ENCODE data around the gene SHISA2. TPM values are rescaled to one million over a fixed set of nuclear protein-coding genes. Genes with fewer than 3 reads are reported as not detected.

The SHISA2 gene
- total and polyA plus RNA-seq, 2 of the 13 experiments (the other 11 are each of a cell fraction or from before 2014, with no cell fraction given) = not detected

DNA sequence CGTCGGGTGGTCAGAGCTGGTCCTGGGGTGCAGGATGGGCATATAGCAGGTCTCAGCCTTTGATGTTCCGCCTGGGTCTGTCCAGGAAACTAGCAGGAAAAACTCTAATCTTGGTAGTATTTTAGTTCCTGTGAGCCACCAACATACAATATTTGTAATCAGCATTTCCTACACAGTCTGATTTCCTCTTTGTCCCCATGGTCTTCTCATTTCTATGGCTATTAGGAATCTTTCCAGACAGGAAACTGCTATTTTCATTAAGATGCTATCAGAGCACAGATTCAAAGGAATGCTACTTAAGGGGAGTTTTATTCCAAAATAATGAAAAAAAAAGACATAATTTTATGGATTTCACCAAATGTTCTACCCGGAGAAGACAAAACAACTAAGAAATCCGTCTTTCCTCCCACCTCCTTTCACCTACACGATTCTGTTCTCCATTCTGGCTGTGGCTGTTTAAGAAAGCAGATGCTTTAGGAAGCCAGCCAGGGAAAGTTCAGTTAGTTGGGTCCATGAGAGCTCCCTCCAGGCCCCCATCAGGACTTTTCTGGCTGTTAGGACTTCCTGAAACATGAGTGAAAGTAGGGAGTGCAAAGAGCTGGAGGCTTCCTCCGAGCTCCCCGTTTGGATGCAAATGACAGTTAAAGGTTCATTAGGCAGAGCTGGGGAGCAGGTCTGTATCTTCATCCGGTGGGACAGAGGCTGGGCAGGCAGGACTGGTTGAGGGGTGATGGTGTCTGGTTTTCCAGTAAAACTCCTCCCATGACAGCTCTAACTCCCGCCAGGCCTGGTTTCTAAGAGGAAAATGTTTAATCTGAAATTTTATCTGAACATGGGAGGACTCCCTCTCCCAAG lies 36.3 kb downstream of the SHISA2 start:
- no peaks in the 10 kb centered on the region for H3K9me3 ChIP-seq (ENCODE audit: low read length)
- TF ChIP-seq SP1 (IDR thresholded peaks at IDR 0.05) = no peak
- TF ChIP-seq SP1 (CRISPR knock-in tag; IDR thresholded peaks at IDR 0.05) = no peak
- TF ChIP-seq ZNF614 (CRISPR knock-in tag; IDR thresholded peaks at IDR 0.05; ENCODE audit: borderline replicate concordance) = no peak
- TF ChIP-seq, protein P1, sequence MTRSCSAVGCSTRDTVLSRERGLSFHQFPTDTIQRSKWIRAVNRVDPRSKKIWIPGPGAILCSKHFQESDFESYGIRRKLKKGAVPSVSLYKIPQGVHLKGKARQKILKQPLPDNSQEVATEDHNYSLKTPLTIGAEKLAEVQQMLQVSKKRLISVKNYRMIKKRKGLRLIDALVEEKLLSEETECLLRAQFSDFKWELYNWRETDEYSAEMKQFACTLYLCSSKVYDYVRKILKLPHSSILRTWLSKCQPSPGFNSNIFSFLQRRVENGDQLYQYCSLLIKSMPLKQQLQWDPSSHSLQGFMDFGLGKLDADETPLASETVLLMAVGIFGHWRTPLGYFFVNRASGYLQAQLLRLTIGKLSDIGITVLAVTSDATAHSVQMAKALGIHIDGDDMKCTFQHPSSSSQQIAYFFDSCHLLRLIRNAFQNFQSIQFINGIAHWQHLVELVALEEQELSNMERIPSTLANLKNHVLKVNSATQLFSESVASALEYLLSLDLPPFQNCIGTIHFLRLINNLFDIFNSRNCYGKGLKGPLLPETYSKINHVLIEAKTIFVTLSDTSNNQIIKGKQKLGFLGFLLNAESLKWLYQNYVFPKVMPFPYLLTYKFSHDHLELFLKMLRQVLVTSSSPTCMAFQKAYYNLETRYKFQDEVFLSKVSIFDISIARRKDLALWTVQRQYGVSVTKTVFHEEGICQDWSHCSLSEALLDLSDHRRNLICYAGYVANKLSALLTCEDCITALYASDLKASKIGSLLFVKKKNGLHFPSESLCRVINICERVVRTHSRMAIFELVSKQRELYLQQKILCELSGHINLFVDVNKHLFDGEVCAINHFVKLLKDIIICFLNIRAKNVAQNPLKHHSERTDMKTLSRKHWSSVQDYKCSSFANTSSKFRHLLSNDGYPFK (CRISPR knock-in tag; IDR thresholded peaks at IDR 0.05; ENCODE audit: borderline replicate concordance) = no peak
- TF ChIP-seq EP300 (IDR thresholded peaks at IDR 0.05; ENCODE audit: low read depth in 2 of 2, low read length in 2 of 2) = no peak
- no peak for TF ChIP-seq EP300 (CRISPR knock-in tag; IDR thresholded peaks at IDR 0.05; ENCODE audit: borderline replicate concordance)
- no peak for TF ChIP-seq MAZ (IDR thresholded peaks at IDR 0.05; ENCODE audit: borderline replicate concordance, low read depth, low read length)
- TF ChIP-seq MAZ (CRISPR knock-in tag; IDR thresholded peaks at IDR 0.05; ENCODE audit: low read depth) = no peak
- no peak for TF ChIP-seq PTBP1 (IDR thresholded peaks at IDR 0.05; ENCODE audit: low read depth, low read length, poor library complexity, severe bottlenecking)
- TF ChIP-seq FOSL2 (CRISPR knock-in tag; IDR thresholded peaks at IDR 0.05) = no peak
- no peak for TF ChIP-seq RXRB (CRISPR knock-in tag; IDR thresholded peaks at IDR 0.05; ENCODE audit: borderline replicate concordance)
- no peak for TF ChIP-seq ELF3 (CRISPR knock-in tag; IDR thresholded peaks at IDR 0.05)
- TF ChIP-seq, protein P2, sequence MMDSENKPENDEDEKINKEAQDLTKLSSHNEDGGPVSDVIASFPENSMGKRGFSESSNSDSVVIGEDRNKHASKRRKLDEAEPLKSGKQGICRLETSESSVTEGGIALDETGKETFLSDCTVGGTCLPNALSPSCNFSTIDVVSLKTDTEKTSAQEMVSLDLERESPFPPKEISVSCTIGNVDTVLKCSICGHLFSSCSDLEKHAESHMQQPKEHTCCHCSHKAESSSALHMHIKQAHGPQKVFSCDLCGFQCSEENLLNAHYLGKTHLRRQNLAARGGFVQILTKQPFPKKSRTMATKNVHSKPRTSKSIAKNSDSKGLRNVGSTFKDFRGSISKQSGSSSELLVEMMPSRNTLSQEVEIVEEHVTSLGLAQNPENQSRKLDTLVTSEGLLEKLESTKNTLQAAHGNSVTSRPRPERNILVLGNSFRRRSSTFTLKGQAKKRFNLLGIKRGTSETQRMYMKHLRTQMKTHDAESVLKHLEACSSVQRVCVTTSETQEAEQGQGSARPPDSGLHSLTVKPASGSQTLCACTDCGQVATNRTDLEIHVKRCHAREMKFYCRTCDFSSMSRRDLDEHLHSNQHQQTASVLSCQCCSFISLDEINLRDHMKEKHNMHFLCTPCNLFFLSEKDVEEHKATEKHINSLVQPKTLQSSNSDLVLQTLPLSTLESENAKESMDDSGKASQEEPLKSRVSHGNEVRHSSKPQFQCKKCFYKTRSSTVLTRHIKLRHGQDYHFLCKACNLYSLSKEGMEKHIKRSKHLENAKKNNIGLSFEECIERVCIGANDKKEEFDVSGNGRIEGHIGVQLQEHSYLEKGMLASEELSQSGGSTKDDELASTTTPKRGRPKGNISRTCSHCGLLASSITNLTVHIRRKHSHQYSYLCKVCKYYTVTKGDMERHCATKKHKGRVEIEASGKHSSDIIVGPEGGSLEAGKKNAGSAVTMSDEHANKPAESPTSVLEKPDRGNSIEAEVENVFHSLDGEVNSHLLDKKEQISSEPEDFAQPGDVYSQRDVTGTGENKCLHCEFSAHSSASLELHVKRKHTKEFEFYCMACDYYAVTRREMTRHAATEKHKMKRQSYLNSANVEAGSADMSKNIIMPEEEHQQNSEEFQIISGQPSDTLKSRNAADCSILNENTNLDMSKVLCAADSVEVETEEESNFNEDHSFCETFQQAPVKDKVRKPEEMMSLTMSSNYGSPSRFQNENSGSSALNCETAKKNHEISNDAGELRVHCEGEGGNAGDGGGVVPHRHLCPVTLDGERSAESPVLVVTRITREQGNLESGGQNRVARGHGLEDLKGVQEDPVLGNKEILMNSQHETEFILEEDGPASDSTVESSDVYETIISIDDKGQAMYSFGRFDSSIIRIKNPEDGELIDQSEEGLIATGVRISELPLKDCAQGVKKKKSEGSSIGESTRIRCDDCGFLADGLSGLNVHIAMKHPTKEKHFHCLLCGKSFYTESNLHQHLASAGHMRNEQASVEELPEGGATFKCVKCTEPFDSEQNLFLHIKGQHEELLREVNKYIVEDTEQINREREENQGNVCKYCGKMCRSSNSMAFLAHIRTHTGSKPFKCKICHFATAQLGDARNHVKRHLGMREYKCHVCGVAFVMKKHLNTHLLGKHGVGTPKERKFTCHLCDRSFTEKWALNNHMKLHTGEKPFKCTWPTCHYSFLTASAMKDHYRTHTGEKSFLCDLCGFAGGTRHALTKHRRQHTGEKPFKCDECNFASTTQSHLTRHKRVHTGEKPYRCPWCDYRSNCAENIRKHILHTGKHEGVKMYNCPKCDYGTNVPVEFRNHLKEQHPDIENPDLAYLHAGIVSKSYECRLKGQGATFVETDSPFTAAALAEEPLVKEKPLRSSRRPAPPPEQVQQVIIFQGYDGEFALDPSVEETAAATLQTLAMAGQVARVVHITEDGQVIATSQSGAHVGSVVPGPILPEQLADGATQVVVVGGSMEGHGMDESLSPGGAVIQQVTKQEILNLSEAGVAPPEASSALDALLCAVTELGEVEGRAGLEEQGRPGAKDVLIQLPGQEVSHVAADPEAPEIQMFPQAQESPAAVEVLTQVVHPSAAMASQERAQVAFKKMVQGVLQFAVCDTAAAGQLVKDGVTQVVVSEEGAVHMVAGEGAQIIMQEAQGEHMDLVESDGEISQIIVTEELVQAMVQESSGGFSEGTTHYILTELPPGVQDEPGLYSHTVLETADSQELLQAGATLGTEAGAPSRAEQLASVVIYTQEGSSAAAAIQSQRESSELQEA (CRISPR knock-in tag; IDR thresholded peaks at IDR 0.05; ENCODE audit: not compliant biosample characterization) = no peak

More for the DNA sequence above, 36.3 kb downstream of the SHISA2 start:
- Histone ChIP-seq H3K27ac (ENCODE audit: extremely low read length, insufficient read depth, low read length) (no peak overlapping the region), H2AFZ (ENCODE audit: low read length) (no peak overlapping the region), H3K36me3 (replicated peaks in 1 of 2; ENCODE audit: control insufficient read depth in 1 of 2, insufficient read depth in 2 of 2, low read length in 2 of 2) (no peaks in the 10 kb centered on the region), H3K4me2 (ENCODE audit: low read depth, low read length) (no peak overlapping the region), H3K27me3 (ENCODE audit: control insufficient read depth in 1 of 2, insufficient read depth in 2 of 2, low read length in 2 of 2) (peaks cover 0 to 16% of the 10 kb centered on the region in 2 experiments; a peak in 3 of 5 replicates), H3K4me1 (ENCODE audit: insufficient read depth, low read length) (no peaks in the 10 kb centered on the region), H3K79me2 (ENCODE audit: insufficient read depth, low read length) (no peaks in the 10 kb centered on the region), H4K20me1 (ENCODE audit: insufficient read depth, low read length) (no peaks in the 10 kb centered on the region), H3K4me3 (replicated peaks in 1 of 3; ENCODE audit: insufficient read depth in 1 of 3, low read depth in 2 of 3, low read length in 3 of 3) (no peak overlapping the region), H3K9ac (ENCODE audit: insufficient read depth, low read depth, low read length) (no peak overlapping the region)
- no TSS peak for BruUV-seq (replicated peaks)
- DNase-seq (ENCODE audit: low spot score) = no peak
- no peak for FAIRE-seq
- intact Hi-C loops (cut with micrococcal nuclease; ENCODE audit: unreplicated experiment) = no loop called here
- no peak for ATAC-seq
- WGBS (ENCODE audit: low lambda C conversion rate) = 11% methylated on average over 10 of the region's 10 CpGs
- in situ Hi-C loops (cut with HindIII; ENCODE audit: extremely low pct_ligation_motif_present, low pct_unique_long_range_greater_than_20kb) = no loop called here
- CTCF ChIA-PET (ENCODE audit: low intra/inter-chr PET ratio, low total read pairs) = no interaction called here
- POLR2A ChIA-PET = no interaction called here

All from HepG2 (cell line).